MM.1S (cell line): ENCODE results near the gene MB.

ENCODE experiments used
- DNase-seq: peaks from one replicate; pipeline ENCODE4 v3.0.0-alpha.2; 2015
- H2AFZ ChIP-seq: fragments of 300-600 bp; sonication (generic); 2 replicates; pipeline ENCODE4 v1.6.0; 2016; ENCODE audit warnings: antibody characterized with exemption, low read length
- H3F3A ChIP-seq: fragments of 300-600 bp; sonication (generic); 2 replicates; pipeline ENCODE4 v1.6.1; 2016; ENCODE audit warnings: mild to moderate bottlenecking, antibody characterized with exemption, low read length, moderate library complexity, mixed read lengths; ENCODE audit not compliant: insufficient read depth
- H3K27ac ChIP-seq: fragments of 300-600 bp; sonication (generic); 2 replicates; pipeline ENCODE4 v1.5.1; 2016; ENCODE audit warnings: mild to moderate bottlenecking, low read length
- H3K27me3 ChIP-seq: fragments of 300-600 bp; sonication (generic); replicated peaks from 2 replicates; pipeline ENCODE4 v1.6.0; 2016; ENCODE audit warnings: low read length; ENCODE audit not compliant: insufficient read depth
- H3K36me3 ChIP-seq: fragments of 300-600 bp; sonication (generic); replicated peaks from 2 replicates; pipeline ENCODE4 v1.6.1; 2016; ENCODE audit warnings: mild to moderate bottlenecking, low read length, mixed read lengths; ENCODE audit not compliant: insufficient read depth
- H3K4me1 ChIP-seq: fragments of 300-600 bp; sonication (generic); 2 replicates; pipeline ENCODE4 v1.6.1; 2016; ENCODE audit warnings: low read length, mixed read lengths
- H3K4me2 ChIP-seq: fragments of 300-600 bp; sonication (generic); 2 replicates; pipeline ENCODE4 v1.6.0; 2016; ENCODE audit warnings: low read depth, low read length
- H3K4me3 ChIP-seq: fragments of 300-600 bp; sonication (generic); 2 replicates; pipeline ENCODE4 v1.5.1; 2016; ENCODE audit warnings: low read length, mixed read lengths
- H3K79me2 ChIP-seq: fragments of 300-600 bp; sonication (generic); 2 replicates; pipeline ENCODE4 v1.6.1; 2016; ENCODE audit warnings: mixed run types, low read length, mixed read lengths
- H3K9ac ChIP-seq: fragments of 300-600 bp; sonication (generic); 2 replicates; pipeline ENCODE4 v1.6.1; 2016; ENCODE audit warnings: low read length, mixed read lengths
- H3K9me2 ChIP-seq: fragments of 300-600 bp; sonication (generic); replicated peaks from 2 replicates; pipeline ENCODE4 v1.6.1; 2016; ENCODE audit warnings: mild to moderate bottlenecking, low read length, mixed read lengths; ENCODE audit not compliant: insufficient read depth
- H3K9me3 ChIP-seq: fragments of 300-600 bp; sonication (generic); replicated peaks from 2 replicates; pipeline ENCODE4 v1.6.1; 2016; ENCODE audit warnings: mild to moderate bottlenecking, low read length, mixed read lengths; ENCODE audit not compliant: insufficient read depth
- H4K20me1 ChIP-seq: fragments of 300-600 bp; sonication (generic); 2 replicates; pipeline ENCODE4 v1.6.1; 2016; ENCODE audit warnings: mild to moderate bottlenecking, low read length, moderate library complexity, mixed read lengths; ENCODE audit not compliant: insufficient read depth
- EZH2 ChIP-seq: fragments of 300-600 bp; sonication (generic); optimal IDR thresholded peaks from 2 replicates; pipeline ENCODE3; 2017; ENCODE audit warnings: low read depth, mild to moderate bottlenecking, antibody characterized with exemption, low read length, mixed read lengths
- EZH2phosphoT487 ChIP-seq: fragments of 300-600 bp; sonication (generic); IDR thresholded peaks from 2 replicates; pipeline ENCODE4 v1.6.1; 2018; ENCODE audit warnings: antibody characterized with exemption, low read length
- TF ChIP-seq, protein P1 (sequence below): fragments of 300-600 bp; sonication (generic); IDR thresholded peaks from 2 replicates; pipeline ENCODE4 v1.5.1; 2016; ENCODE audit warnings: antibody characterized with exemption, low read length, mixed read lengths

Gene MB

DNA sequence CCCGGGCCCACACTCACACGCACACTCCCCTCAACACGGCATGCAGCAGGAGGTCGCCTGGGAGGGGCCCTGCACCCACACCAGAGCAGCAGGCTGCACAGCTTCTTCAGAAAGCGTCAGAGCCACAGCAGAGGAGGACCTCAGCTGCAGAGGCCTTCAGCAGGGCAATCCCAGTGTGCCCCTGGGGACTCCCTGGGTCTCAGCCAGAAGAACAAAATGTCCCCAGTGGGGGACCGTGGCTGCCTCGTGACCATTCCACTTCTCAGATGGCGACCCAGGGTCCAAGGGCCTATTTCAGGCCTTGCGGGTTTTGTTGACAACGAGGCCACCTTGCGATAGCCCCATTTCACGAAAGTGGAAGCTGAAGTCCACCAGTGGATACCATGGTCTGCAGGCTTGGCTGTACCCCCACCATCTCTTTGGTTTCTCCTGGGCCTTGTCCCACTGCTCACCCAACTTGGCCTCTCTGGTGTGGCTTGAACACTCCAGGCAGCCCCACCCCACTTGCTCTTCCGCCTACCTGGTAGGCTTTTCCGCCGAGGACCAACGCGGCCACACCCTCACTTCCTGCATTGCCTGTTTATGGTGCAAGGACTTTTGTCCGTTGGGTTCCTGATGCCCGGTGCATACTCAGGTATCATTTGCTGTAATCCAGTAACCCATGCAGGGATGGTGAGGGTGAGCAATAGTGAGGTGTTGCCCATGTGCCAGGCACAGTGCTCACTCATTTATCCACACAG lies 38.1 kb downstream of the MB start:
- Histone ChIP-seq H3F3A (no peaks in the 10 kb centered on the region), H4K20me1 (no peaks in the 10 kb centered on the region), H3K4me2 (no peak overlapping the region), H3K4me1 (no peaks in the 10 kb centered on the region), H3K27ac (no peak overlapping the region), H3K9ac (no peak overlapping the region), H3K27me3 (no peaks in the 10 kb centered on the region), H2AFZ (no peak overlapping the region), H3K4me3 (no peak overlapping the region), H3K9me3 (no peaks in the 10 kb centered on the region), H3K79me2 (no peaks in the 10 kb centered on the region), H3K36me3 (no peaks in the 10 kb centered on the region), H3K9me2 (no peaks in the 10 kb centered on the region)
- TF ChIP-seq EZH2phosphoT487 = no peak
- TF ChIP-seq, protein P1, sequence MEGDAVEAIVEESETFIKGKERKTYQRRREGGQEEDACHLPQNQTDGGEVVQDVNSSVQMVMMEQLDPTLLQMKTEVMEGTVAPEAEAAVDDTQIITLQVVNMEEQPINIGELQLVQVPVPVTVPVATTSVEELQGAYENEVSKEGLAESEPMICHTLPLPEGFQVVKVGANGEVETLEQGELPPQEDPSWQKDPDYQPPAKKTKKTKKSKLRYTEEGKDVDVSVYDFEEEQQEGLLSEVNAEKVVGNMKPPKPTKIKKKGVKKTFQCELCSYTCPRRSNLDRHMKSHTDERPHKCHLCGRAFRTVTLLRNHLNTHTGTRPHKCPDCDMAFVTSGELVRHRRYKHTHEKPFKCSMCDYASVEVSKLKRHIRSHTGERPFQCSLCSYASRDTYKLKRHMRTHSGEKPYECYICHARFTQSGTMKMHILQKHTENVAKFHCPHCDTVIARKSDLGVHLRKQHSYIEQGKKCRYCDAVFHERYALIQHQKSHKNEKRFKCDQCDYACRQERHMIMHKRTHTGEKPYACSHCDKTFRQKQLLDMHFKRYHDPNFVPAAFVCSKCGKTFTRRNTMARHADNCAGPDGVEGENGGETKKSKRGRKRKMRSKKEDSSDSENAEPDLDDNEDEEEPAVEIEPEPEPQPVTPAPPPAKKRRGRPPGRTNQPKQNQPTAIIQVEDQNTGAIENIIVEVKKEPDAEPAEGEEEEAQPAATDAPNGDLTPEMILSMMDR = no peak
- TF ChIP-seq EZH2 = no peak
- no peak for DNase-seq

DNA sequence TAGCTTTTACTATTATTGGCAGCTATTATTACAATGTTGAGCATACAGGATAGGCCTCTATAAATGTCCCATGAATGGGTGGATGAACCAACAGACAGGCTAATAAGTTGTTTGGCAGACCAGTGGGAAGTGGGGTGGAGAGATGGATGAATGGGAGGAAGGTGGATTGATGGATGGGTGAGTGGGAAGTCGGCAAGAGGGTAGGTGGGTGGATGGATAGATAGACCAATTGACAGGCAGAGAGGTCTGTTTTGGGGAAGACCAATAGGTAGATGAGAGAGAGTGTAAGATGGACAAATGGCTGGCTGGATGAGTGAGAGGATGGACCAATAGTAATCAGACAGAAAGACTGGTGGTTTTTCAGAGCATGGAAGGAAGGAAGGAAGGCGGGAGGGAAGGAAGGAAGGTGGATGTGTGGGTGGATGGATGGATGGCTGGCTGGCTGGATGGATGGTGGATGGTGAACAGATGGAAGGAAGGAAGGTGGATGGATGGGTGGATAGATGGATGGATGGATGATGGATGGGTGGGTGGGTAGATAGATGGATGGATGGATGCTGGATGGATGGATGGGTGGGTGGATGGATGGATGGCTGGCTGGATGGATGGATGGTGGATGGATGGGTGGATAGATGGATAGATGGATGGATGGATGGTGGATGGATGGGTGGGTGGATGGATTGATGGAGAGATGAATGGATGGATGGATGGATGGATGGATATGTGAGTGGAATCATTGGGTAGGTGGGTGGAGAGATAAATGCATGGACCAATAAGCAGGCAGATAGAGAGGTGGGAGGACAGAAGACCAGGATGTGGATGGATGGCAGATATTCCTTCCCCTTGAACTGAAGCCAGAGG lies 39.1 kb downstream of the MB start:
- no peak for DNase-seq
- no peaks in the 10 kb centered on the region for H4K20me1 ChIP-seq
- H3K4me2 ChIP-seq = no peak overlapping the region
- H3K27ac ChIP-seq = no peak overlapping the region
- H3F3A ChIP-seq = no peaks in the 10 kb centered on the region
- H3K4me1 ChIP-seq = no peaks in the 10 kb centered on the region
- H2AFZ ChIP-seq = no peak overlapping the region
- TF ChIP-seq EZH2phosphoT487 (no peak), EZH2 (no peak)
- TF ChIP-seq, protein P1 = no peak
- no peaks in the 10 kb centered on the region for H3K9me2 ChIP-seq
- no peak overlapping the region for H3K9ac ChIP-seq
- no peaks in the 10 kb centered on the region for H3K79me2 ChIP-seq
- H3K36me3 ChIP-seq = no peaks in the 10 kb centered on the region
- no peaks in the 10 kb centered on the region for H3K27me3 ChIP-seq
- no peaks in the 10 kb centered on the region for H3K9me3 ChIP-seq
- H3K4me3 ChIP-seq = no peak overlapping the region

DNA sequence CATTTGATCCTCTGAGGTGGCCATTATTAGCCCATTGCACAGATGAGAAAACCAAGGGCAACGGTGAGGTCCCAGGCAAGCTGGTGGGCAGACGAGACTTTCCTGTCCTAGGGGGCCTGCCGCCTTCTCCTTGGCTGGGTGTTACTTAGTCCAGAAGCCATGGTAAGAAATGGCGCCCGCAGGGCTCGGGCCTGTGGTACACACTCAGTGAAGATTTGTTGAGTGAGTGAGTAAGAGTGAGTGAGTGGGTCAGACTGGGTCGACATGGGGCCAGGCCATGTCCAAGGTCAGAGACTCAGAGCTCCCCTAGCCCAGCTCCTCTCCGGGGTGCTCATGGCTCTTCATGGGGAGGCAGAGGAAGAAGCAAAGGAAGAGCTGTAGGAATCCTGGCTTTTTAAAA lies 40.5 kb downstream of the MB start:
- no peak overlapping the region for H3K27ac ChIP-seq
- no peaks in the 10 kb centered on the region for H3K27me3 ChIP-seq
- no peak overlapping the region for H3K4me2 ChIP-seq
- H3K9me3 ChIP-seq = no peaks in the 10 kb centered on the region
- H2AFZ ChIP-seq = no peak overlapping the region
- no peaks in the 10 kb centered on the region for H3K4me1 ChIP-seq
- H3K9me2 ChIP-seq = no peaks in the 10 kb centered on the region
- H3K9ac ChIP-seq = no peak overlapping the region
- H3K79me2 ChIP-seq = no peaks in the 10 kb centered on the region
- DNase-seq = no peak
- H3F3A ChIP-seq = no peaks in the 10 kb centered on the region
- H4K20me1 ChIP-seq = no peaks in the 10 kb centered on the region
- no peak overlapping the region for H3K4me3 ChIP-seq
- no peaks in the 10 kb centered on the region for H3K36me3 ChIP-seq
- no peak for TF ChIP-seq EZH2phosphoT487
- TF ChIP-seq, protein P1 = no peak
- no peak for TF ChIP-seq EZH2
